HG02840 (cell line): ENCODE measurements around the gene PSMD10.

Source experiments
- ATAC-seq: cut with Tn5 transposase; IDR thresholded peaks from one replicate; pipeline ENCODE4 v1.9.1; 2021; ENCODE audit warnings: mild to moderate bottlenecking, moderate library complexity, moderate number of reproducible peaks; ENCODE audit not compliant: unreplicated experiment, low FRiP score

PSMD10 gene, protein sequence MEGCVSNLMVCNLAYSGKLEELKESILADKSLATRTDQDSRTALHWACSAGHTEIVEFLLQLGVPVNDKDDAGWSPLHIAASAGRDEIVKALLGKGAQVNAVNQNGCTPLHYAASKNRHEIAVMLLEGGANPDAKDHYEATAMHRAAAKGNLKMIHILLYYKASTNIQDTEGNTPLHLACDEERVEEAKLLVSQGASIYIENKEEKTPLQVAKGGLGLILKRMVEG

DNA sequence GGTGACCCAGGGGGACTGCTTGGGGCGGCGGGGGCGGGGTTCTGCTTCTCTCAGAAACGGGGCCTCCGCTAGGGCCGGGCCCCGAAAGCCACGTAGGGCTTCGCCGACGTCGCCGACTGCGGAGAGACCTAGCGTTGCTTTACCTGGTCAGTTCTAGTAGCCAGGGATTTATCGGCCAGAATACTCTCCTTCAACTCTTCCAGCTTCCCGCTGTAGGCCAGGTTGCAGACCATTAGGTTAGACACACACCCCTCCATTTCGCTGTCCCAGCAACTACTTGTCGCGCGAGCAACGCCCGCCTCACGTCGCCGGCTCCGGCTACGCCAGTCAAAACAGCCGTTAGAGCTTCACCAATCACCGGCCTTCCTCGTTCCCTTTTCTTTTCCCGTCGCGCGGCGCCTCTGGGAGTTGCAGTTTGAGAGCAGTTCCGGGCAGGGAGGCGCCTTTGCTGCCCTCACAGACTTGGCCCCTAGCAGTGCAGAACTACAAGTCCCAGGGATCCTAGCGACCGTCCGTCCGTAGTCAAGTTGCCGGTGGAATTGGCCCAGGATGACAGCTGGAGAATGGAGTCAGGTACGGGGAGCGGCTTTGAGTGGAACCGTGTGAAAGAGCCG is at the start of gene PSMD10, which contains the start of gene ATG4A:
Gene PSMD10 (minus strand): TSS at position 279 of the 614 bp plus-strand sequence. CDS start 22 bp downstream, at position 257.
Gene ATG4A (plus strand): TSS at position 515 of the 614 bp plus-strand sequence. CDS start 49 bp downstream, at position 564.
- ATAC-seq, result peak; percentile 97

DNA sequence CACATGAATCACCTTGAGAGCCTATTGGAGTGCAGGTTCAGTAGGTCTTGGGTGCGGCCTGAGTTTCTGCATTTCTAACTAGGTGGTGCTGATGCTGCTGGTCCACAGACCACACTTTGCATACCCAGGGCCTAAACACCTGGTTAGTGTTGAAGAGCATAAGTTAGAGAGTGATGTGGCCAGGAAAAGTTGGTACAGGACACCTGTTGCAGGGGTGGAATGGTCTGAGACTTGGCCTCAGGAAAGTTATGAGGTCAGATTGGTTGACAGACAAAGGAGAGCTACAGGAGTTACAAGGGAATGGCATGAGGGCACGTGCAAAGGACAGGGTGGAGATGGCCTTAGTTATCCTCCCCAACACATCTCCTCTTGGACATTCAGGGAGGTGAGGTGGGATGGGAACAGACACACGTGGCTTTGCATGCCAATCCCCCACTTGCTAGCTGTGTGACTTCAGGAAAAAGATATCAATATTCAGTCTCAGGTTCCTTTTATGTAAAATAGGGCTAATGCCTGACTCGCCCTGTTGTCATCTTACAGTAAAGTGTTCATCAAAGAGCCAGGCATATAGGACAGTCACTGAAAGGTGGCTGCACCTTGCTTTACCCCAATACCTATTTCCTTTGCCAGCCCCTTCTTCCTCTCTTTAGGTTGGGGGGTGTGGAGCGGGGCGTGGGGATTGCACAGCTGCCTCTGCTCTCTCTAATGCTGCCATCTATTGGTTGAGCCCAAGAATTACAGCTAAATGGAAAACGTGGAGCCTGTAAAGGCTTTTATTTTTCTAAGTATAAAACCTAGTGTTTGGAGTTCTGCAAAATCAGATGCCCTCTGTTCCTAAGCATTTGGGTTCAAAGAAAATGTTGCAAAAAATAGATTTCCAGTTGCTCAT is 47.7 kb upstream of the PSMD10 start:
- no peak for ATAC-seq

DNA sequence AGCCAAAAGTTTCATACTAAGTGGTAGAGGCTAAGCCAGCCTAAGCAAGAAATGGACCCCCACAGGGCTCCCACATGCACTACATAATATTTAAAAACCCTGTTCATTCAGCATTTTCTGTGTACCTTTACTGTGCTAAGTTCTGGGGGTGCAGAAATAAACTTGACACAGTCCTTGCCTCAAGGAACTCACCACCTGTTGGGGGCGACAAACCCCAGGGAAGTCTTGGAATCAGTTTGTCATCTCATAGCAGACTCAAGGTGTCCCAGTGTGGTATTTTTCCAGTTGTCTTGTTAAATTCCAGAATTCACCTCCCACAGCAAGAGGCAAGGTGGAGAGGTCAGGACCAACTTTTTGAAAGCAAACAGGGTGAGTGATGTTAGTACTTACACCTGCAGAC is 43.4 kb upstream of the PSMD10 start:
- ATAC-seq, result no peak

GRCh38 chrX:108132876-108133275 is 41.5 kb upstream of the PSMD10 start:
- no peak for ATAC-seq

- ATAC-seq, result no peak
Observed at GRCh38 chrX:108132034-108132433, 40.7 kb upstream of the PSMD10 start.

DNA sequence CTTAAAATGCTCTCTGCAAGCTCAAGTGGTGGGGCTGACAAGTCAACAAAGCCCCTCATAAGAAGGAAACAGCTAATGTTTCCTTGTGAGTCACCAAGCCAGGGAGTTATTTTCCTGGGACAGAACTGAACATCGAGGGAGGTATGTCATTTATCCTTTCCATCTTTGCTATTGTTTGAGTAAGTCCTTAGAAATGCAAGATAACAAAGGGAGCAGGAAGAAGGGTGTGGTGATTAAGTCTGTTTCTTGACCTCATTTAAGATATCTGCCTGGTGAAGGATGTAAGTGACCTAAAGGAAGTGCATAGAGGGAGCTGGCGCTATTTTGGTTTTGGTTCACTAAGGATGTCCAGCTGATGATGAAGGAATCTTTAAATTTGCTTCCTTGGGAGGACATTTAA is 40.1 kb upstream of the PSMD10 start:
- ATAC-seq, result no peak

GRCh38 chrX:108130889-108131288 is 39.5 kb upstream of the PSMD10 start:
- no peak for ATAC-seq

DNA sequence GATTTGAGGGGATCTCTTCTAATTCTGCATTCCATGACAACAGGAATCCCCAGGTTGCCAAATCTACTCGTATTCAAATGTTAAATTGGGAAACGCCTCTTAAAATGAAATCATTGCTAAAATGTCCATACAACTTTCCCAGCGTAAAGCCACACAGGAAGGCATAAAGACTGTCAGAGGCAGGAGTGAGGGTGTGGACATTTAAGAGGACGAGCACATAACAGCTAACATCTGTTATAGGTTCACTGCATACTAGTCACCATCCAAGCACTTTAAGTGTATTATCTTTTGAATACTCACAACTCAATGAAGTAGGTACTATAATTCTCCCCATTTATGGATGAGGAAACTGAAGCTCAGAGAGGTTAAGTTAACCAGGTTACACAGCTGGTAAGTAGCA is 35.8 kb upstream of the PSMD10 start:
- no peak for ATAC-seq

DNA sequence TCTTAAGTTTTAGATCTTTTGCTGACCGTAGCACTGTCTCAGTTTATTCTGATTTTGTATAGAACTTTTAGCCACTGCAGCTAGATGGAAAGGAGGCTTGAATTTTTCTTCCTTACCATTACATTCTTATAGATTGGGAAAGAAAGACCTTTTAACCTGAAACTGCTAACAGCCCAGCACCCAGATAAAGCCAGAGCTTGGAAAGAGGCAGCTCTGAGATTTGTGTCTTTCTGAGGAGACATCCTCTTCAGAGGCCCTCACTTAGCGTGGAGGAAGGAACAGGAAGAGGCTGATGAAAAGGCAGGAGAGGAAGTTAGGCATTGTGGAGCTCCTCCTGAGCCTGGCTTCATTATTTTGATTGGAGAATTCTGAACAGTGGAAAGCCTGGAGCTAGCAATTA is 35.3 kb upstream of the PSMD10 start:
- no peak for ATAC-seq

DNA sequence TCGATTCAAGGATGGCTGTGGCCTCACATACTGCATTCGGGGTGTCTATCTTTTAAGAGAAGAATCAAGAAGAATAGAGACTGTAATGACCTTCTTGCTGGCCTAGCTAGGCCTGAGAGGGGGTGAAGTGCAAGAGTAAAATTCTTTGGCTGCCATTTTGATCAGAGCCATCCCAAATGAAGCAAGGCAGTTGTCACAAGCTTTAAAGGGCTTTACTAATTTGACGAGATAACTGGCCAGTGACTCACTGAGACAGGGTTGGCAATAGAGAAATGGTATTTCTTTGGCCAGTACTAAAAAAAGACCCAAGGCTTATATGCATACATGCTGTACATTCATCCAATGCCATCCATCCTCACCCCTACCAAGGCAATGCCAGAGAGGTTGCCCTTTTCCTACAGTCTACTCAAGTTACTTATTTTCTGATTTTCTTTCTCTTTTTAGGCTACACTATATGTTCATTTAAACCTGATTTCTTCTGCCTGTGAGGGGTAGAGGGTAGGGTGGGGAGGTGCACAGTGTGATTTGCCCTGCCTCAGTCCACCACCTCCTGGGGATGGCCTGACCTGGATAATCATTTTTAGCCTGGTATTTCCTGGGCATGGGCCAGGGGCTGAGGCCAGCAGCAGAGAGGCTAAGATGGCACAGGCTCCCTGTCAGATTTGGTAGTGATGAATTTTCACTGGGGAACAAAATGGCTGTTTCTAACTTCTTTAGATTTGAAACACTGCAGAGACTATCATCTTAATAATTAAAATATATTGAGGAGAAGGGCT is 32.4 kb upstream of the PSMD10 start:
- no peak for ATAC-seq

- no peak for ATAC-seq
Observed at GRCh38 chrX:108122748-108123147, 31.4 kb upstream of the PSMD10 start.

GRCh38 chrX:108121291-108121690 is 29.9 kb upstream of the PSMD10 start:
- no peak for ATAC-seq

GRCh38 chrX:108117988-108118387 is 26.6 kb upstream of the PSMD10 start:
- ATAC-seq, result no peak

DNA sequence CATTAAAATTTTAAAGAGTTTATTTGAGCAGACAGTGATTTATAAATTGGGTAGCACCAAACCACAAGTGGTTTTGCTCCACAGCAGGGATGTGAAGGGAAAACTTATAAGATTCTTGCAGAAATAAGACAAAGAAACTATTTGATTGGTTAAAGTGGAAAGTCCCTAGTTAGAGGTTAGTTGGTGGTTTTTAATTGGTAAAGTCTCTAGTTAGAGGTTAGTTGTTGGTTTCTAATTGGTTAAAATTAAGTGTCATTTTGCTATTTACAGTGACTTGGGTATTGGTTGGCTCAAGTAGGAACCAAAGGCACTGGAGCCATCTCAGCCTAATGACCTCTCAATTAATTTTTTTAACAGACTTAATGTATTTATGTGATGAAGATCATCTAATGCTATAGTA is 23.2 kb upstream of the PSMD10 start:
- no peak for ATAC-seq

DNA sequence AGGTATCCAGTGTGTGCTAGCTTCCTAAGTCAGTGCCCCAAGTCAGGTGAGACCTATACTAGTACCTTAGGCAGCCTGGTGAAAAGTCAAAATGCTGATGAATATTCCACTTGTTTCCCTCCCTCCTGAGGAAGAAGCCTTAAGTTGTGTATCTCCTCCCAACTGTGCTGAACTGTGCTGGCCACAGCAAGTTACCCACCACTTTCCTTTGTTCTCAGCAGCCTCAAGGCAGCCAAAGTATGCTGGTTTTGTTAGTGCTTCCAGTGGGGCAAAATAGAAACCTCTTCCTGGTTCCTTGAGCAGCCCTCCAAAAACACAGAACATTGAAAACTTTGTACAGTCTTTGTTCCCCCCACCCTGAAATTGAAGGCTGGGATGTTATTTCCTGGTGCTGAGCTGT is 14.1 kb upstream of the PSMD10 start:
- ATAC-seq, result no peak

DNA sequence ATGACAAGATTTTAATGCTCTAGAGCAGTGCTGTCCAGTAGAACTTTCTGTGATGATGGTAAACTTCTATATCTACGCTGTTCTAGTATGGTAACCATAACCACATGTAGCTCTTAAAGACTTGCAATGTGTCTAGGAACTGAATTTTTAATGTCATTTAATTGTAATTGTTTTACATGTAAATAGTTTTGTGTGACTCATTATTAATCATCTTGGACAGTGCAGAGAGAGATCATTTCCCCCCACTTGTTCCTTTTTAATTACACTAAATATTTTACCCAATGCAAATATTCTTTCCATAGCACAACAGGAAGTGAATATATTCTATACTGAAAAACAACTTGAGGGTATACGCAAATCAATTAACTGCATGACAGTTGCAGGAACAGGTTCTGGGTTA is 6.0 kb upstream of the PSMD10 start:
- ATAC-seq, result no peak

DNA sequence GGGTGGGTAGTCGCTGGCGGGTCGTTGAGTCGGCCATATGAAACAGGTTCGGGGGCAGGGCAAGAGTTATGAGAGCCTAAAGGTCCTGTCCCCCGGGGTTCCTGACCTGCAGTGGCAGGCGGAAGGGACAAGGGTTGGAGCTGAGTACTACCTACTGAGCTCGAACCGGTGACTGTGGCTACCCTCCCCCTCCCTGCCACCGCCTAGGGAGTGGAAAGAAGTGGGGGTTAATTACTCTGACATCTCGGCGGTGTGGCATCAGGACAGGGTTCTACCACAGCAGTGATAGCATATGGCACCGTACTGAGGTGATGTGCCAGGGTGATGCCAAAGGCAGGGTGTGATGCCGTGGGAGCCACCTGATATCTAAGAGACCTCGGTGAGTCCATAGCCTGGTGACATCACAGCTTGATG is 543 bp upstream of the PSMD10 start:
- ATAC-seq, result peak; percentile 33

DNA sequence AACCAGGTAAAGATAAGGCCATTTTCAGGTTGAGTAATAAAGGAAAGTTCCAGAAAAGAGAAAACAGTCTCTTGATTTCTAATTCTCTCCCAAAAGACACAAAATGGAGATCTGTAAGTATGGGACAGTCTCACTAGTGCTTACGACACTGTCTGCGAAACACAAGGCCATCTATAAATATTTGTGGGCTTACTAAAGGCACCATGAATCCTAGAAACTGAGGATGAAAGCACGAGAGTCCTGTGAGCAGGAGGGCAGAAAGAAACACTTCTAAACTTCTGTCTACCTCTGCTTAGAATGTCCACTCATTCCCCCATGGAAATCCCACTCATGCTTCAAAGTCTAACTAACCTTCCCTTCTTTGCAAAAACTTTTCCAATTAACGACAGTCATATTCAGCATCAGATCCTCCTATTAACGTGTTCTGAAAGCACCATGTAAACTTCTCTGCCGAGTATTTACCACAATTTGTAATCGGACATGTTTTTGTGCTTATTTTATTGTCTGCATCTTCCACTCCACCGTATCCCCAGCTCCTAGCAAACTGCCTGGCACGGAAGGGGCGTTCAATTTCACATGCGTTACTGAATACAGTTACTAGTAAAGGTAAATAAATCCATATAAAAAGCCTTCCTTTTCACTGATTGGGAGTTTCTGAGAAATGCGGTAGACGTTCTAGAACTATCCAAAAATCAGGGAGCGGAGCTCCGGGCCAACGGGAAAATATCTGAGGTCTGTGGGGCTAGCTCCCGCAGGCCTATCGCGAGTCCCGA is 665 bp downstream of the PSMD10 start:
- no peak for ATAC-seq

- ATAC-seq, result no peak
Observed at GRCh38 chrX:108088511-108088910, 2.8 kb downstream of the PSMD10 start.

- no peak for ATAC-seq
Observed at GRCh38 chrX:108087792-108088191, 3.5 kb downstream of the PSMD10 start.
